HG03108 (cell line): ENCODE measurements around the gene KLHL21.
"Not testable (repeated sequence)": the region's sequence is repeated elsewhere in the genome, so short reads cannot be mapped to it uniquely, and the experiment has no call there.

Source experiments
- ATAC-seq: cut with Tn5 transposase; IDR thresholded peaks from one replicate; pipeline ENCODE4 v1.9.1; 2021; ENCODE audit warnings: moderate library complexity; ENCODE audit not compliant: unreplicated experiment

KLHL21 gene

GRCh38 chr1:6600410-6601048 lies 2.1 kb downstream of the KLHL21 start:
- ATAC-seq = peak; percentile 4

DNA sequence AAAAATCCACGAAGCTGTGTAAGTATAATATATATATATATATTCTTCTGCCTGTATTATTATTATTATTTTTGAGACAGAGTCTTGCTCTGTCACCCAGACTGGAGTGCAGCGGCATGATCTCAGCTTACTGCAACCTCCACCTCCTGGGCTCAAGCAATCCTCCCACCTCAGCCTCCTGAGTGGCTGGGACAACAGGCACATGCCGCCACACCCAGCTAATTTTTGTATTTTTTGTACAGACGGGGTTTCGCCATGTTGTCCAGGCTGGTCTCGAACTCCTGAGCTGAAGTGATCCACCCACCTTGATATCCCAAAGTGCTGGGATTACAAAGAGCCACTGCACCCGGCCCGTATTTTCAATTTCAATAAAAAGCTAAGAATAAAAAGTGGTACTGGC lies 2.7 kb downstream of the KLHL21 start:
- ATAC-seq = not testable (repeated sequence)

DNA sequence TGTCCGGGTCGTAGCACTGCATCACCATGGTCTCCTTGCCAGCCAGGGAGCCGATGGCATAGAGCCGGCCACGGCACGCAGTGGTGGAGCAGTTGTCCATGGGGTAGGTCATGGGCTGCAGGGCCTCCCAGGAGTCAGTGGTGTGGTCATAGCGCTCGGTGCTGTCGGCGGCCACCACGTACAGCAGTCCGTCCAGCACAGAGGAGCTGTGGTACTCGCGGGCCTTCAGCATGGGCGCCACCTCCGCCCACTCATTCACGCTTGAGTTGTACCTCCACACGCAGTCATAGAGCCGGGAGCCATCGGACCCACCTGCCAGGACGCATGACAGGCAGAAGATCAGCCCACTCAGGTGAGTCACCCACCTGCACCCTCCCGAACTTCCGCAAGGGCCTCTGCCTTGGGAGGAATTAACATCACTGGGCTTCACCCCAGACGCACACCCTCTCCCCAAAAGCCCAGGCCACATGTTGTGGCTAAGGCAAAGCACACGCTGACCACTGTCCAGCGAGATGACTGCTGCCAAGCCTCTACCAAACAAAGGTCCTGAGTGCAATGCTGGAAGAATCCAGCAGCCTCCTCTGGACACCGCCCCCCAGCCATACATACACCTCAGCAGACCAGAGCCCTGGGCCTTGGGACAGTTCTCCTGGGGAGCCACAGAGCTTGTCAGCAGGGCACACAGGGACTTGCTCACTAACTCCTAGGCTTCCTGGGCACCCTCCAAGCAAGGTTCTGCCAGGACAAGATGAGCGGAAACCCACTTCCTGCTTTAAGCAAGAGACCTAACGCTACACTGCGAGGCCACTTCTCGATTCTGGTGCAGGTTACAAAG lies 3.3 kb downstream of the KLHL21 start:
- ATAC-seq = no peak

GRCh38 chr1:6597777-6598131 lies 4.9 kb downstream of the KLHL21 start:
- no peak for ATAC-seq

DNA sequence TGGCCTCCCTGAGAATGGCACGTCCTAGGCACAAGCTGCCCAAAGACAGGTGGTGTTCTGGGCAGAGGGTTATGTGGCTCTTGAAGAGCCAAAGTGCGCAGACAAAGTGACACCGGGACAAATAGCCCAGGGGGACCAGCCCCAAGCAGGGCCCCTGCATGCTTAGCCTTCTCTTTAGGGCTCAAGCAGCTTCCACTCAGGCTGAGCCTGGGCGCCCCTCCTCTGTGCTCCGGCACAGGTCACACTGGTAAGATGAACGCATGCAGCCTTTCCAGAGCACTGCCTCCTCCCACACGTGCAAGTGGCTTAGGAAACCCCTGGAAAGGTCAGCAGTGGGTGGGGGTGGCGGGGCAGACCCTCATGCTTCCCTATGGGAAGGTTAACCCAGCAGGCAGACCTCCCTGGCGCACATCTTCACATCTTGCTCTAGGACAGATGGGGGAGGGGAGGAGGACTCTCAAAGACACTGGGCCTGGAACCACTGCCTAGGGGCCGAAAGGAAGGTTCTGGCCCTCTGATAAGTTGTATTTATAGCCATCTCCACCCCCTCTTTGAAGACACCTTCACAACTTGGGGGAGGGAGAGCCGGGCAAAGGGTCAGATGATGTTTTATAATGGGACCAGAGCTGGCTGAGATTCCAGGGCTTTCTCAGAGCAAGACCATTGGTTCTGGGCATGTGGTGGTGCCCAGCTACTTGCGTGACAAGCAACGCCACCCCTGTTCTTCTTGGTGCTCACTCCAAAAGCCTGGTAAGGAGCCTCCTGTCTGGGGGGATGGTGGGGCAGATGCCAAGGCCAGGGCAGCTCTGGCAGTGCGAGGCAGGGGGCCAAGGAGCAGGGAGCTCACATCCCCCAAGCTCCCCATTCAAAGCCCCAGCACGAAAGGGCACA lies 5.5 kb downstream of the KLHL21 start:
- no peak for ATAC-seq

DNA sequence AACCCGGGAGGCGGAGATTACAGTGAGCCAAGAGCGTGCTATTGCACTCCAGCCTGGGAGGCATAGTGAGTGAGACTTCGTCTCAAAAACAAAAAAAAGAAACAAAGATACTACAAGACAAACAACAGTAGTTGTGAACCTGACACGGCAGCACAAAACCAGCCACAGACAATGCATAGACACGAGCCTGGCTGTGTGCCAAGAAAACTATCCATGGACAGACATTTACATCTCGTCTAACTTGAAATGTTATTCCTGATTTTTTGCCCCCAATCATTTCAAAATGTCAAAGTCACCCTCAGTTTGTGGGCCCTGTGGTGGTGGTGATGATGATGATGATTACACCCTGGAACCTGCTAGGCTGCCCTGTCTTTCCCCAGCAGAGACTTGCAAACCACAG lies 6.3 kb downstream of the KLHL21 start:
- ATAC-seq = no peak

DNA sequence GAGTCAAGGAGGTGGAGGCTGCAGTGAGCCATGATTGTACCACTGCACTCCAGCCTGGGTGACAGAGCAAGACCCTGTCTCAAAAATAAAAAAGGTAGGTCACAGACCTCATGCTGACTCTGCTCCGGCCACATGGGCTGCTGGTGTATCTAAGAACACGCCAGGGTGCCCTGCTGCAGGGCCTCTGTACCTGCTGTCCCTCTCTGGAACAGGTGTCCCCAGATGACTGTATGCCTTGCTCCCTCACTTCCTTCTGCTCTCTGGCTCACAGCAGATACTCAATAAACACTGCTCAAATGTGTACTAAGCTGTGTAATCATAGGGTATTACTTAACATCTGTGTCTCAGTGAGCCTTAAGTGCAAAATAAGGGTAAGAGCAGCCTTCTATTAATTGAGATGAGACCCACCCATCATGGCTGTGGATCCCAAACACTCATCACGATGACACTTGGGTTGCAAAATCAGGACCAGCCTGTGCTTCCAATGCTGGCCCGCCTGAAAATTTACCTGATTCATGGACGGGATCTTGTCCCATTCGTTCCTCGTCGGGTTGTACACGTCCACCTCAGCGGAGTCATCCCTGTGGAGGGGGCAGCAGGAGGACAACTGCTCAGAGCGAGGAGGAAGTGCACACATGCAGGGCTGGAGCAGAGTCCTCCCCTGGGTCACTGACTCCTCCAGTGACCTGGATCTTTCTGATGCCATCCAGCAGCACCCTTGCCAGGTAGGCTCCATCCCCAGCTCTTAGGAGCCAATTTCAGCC lies 7.5 kb downstream of the KLHL21 start:
- no peak for ATAC-seq

GRCh38 chr1:6593810-6594209 lies 8.9 kb downstream of the KLHL21 start:
- no peak for ATAC-seq

GRCh38 chr1:6592865-6593593 lies 9.6 kb downstream of the KLHL21 start:
- ATAC-seq = no peak

DNA sequence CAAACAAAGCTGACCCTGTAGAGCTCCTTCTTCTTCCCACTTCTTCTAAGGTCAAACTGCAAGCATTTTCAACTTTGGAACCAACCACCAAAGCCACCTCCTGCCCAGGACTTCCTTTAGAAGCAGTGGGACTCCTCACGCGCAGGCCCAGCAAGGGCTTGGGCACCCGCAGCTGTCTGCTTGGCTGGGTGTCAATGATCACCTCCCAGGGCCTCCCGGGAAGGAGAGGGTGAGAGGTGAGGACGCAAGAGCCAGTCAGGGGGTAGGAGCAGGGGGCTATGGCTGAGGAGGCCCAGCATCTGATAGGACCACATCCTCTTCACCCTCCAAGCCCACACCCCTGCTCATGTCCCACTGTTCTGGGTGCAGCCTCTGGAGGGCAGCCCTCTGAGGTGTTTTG lies 10.2 kb downstream of the KLHL21 start:
- no peak for ATAC-seq

DNA sequence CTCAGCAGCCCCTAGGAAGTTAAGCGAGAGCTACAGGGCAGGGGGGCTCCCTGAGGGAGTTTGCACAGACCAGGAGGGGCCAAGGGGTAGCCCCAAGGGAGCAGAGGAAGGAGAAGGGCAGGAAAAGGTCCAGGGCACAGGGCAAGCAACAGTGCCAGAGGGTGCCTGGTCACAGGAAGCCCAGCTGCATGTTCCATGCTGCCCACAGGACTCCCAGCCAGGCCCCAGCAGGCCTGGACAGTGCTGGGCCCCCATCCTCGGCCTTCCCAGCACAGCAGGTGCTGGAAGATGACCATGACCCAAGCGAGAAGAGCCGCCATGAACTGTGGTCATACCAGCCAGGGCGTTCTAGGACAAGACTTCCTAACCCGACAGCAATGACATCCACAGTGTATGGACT lies 11.0 kb downstream of the KLHL21 start:
- no peak for ATAC-seq

GRCh38 chr1:6591222-6591621 lies 11.4 kb downstream of the KLHL21 start:
- no peak for ATAC-seq

DNA sequence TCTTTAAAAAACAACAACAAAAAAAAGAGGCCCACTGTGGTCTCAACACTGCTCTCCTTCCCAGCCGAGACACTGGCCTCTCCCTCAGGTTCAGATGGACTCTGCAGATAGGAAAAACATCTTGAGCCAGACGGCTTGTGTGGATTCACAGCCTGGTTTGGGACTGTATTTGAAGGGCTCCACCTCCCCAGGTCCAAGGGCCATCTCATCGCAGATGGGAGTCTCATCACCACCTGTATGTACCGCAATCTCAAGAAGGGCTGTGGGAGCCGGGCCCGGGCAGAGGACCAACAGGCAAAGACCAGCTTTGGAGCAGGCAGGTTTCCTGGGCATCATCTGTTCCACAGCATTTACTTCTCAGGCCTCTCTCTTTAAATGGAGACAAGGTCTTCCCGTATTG lies 12.6 kb downstream of the KLHL21 start:
- no peak for ATAC-seq

DNA sequence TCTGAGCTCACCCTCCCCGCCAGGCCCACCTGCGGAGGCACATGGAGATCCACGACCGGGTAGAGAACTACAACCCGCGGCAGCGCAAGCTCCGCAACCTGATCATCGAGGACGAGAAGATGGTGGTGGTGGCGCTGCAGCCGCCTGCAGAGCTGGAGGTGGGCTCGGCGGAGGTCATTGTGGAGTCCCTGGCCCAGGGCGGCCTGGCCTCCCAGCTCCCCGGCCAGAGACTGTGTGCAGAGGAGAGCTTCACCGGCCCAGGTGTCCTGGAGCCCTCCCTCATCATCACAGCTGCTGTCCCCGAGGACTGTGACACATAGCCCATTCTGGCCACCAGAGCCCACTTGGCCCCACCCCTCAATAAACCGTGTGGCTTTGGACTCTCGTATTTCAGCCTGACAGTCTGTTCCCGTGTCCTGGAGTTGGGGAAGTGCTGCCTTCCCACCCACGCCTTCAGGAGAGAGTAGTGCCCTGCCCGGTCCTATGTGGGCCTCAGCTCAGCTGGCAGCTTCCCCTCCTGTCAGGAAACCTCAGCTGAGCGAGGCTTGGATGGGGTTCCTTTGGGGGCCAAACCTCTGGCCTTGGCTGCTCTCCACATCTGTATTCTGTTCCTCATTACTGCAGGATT lies 13.7 kb downstream of the KLHL21 start:
- no peak for ATAC-seq

DNA sequence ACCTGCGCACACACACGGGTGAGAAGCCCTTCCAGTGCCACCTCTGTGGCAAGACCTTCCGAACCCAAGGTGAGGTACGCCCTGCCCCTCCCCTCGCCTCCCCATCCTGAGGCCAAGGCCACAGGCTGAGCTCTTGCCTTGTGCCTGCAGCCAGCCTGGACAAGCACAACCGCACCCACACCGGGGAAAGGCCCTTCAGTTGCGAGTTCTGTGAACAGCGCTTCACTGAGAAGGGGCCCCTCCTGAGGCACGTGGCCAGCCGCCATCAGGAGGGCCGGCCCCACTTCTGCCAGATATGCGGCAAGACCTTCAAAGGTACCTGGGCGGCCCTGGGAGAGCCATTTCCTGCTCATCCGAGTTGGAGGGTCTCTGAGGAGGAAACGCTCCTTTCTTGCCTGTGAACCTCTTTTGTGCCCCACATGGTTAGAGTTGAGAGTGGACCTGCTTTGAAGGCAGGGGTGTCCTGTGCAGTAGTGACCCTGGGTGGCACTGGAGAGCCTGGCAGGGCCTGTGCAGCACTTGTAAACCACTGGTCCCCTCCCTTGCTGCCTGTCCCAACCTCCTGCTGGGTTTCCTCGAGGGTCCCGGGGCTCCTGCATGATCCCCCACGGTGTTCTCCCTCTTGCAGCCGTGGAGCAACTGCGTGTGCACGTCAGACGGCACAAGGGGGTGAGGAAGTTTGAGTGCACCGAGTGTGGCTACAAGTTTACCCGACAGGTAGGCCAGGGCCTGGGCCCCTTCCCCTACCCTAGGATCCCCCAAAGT lies 14.4 kb downstream of the KLHL21 start:
- ATAC-seq = no peak

- no peak for ATAC-seq
These were observed 15.2 kb downstream of the KLHL21 start for GRCh38 chr1:6587261-6588005.

- no peak for ATAC-seq
These were observed 16.3 kb downstream of the KLHL21 start for GRCh38 chr1:6586404-6586816.

DNA sequence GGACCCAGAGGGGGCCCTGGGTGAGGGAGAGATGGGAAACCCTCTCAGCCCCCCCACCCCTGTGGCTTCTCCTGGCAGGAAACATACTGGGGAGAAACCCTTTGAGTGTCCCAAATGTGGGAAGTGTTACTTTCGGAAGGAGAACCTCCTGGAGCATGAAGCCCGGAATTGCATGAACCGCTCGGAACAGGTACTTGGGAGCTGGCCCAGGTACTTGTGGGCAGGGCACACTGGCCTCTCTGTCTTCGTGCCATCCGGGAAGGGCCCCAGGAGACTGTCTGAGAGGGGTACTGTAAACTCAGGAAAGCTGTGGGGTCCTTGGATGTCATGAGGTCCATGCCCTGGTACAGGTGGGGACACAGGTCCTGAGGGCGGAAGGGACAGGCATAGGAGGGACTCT lies 16.8 kb downstream of the KLHL21 start:
- ATAC-seq = no peak
